ENCODE results near the gene GAL3ST2. TPM values are rescaled to one million over a fixed set of nuclear protein-coding genes. Genes with fewer than 3 reads are reported as not detected.
A peak's percentile ranks its signal among the peaks of the same experiment; 100 is the strongest.

Gene GAL3ST2
- total RNA-seq, 2 donors from 2014 or later = 0.49 to 2.2 TPM

DNA sequence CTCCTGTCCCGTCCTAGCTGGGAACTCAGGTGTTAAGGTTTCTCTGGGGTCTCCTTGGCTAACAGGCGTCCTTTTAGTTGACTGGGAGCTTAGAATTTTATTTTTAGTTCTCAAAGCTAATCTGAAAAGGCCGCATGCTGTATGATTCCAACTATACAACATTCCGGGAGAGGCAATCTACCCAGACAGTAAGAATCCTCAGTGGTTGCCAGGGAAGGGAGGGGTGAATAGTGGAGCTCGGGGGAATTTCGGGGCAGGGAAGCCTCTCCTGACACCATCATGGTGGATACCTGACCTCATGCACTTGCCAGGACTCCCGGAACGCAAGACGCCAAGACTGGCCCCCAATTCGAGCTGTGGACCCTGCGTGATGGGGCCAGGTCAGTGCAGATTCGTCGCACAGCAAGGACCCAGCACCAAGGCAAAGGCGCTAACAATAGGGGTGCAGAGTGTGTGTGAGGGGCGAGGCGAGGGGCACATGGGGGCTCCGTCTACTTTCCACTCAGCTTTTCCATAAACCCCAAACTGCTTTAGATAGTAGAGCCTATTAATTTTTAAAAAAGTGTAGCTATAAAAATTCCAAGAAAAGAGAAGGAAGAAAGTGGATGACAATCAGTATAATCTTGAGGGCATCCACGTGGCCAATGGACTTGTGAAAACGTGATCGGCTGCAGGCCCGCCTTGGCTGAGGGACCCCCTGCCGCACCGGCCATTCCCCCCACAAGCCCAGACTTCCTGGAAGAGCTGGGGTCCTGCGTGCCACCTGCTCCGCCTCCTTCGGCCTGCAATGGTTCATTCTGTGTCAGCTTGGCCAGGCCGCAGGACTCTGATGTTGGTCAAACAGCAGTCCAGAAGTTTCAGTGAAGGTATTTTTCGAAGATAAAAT lies 64.8 kb downstream of the GAL3ST2 start:
- Histone ChIP-seq H3K36me3 (no peaks in the 10 kb centered on the region), H3K4me1 (ENCODE audit: control insufficient read depth in 1 of 2, low read depth in 2 of 2) (peaks cover 4 to 9% of the 10 kb centered on the region in 2 donors), H3K27ac (no peak overlapping the region), H3K4me3 (no peak overlapping the region), H3K27me3 (replicated peaks; ENCODE audit: insufficient read depth) (no peaks in the 10 kb centered on the region), H3K9me3 (no peaks in the 10 kb centered on the region)
- DNase-seq (ENCODE audit: low spot score) (no peak), ATAC-seq (ENCODE audit: insufficient number of reproducible peaks, low FRiP score, low read depth) (no peak)
- TF ChIP-seq, protein P1, sequence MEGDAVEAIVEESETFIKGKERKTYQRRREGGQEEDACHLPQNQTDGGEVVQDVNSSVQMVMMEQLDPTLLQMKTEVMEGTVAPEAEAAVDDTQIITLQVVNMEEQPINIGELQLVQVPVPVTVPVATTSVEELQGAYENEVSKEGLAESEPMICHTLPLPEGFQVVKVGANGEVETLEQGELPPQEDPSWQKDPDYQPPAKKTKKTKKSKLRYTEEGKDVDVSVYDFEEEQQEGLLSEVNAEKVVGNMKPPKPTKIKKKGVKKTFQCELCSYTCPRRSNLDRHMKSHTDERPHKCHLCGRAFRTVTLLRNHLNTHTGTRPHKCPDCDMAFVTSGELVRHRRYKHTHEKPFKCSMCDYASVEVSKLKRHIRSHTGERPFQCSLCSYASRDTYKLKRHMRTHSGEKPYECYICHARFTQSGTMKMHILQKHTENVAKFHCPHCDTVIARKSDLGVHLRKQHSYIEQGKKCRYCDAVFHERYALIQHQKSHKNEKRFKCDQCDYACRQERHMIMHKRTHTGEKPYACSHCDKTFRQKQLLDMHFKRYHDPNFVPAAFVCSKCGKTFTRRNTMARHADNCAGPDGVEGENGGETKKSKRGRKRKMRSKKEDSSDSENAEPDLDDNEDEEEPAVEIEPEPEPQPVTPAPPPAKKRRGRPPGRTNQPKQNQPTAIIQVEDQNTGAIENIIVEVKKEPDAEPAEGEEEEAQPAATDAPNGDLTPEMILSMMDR (IDR thresholded peaks at IDR 0.05) = no peak

DNA sequence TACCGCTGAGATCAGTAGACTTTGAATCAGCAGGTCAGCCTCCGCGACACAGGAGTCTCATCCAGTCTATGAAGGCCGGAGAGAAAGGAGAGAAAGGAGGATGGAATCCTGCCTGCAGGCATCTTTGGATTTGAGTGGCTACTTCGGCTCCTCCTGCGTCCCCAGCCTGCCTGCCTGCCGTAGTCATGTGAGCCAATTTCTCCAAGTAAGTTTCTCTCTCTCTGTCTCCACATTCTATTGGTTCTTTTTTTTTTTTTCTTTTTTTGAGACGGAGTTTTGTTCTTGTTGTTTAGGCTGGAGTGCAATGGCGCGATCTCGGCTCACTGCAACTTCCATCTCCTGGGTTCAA lies 65.4 kb downstream of the GAL3ST2 start:
- DNase-seq (ENCODE audit: low spot score) (no peak), ATAC-seq (ENCODE audit: insufficient number of reproducible peaks, low FRiP score, low read depth) (no peak)
- Histone ChIP-seq H3K9me3 (no peaks in the 10 kb centered on the region), H3K36me3 (no peaks in the 10 kb centered on the region), H3K4me1 (ENCODE audit: control insufficient read depth in 1 of 2, low read depth in 2 of 2) (peaks cover 4 to 9% of the 10 kb centered on the region in 2 donors), H3K27ac (no peak overlapping the region), H3K27me3 (replicated peaks; ENCODE audit: insufficient read depth) (no peaks in the 10 kb centered on the region), H3K4me3 (no peak overlapping the region)
- TF ChIP-seq, protein P1 (IDR thresholded peaks at IDR 0.05) = no peak

DNA sequence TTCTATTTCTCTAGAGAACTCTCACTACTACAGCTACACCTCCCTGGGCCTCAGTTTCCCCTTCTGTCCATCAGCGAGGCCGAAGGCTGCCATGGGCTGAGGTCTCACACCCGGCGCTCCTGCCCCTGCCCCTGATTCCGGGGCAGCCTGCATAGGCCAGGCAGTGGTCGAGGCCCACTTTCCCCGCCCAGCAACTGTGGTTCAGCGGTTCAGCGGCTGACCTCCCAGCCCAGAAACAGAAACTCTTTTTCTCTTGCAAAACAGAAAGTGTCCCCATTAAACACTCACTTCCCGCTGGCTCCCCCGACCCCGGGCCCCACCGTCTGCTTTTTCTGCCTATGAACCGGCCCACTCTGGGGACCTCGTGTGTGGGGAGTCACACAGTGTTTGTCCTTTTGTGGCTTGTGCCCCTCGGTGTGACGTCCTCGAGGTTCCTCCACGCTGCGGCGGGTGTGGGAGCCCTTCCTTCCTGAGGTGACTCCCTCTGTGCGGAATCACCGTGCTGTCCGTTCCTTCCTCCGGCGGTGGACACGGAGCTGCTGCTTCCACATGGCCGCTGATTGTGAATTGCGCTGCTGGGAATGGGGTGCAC lies 66.1 kb downstream of the GAL3ST2 start:
- H3K36me3 ChIP-seq = no peaks in the 10 kb centered on the region
- H3K4me1 ChIP-seq (ENCODE audit: control insufficient read depth in 1 of 2, low read depth in 2 of 2) = peaks cover 4 to 9% of the 10 kb centered on the region in 2 donors
- H3K27ac ChIP-seq = peak overlapping the region; percentile 17 to 28
- DNase-seq (ENCODE audit: low spot score) = no peak
- H3K9me3 ChIP-seq = no peaks in the 10 kb centered on the region
- H3K27me3 ChIP-seq (replicated peaks; ENCODE audit: insufficient read depth) = no peaks in the 10 kb centered on the region
- no peak for ATAC-seq (ENCODE audit: insufficient number of reproducible peaks, low FRiP score, low read depth)
- peak overlapping the region; percentile 71 for H3K4me3 ChIP-seq
- TF ChIP-seq, protein P1 (IDR thresholded peaks at IDR 0.05) = no peak

DNA sequence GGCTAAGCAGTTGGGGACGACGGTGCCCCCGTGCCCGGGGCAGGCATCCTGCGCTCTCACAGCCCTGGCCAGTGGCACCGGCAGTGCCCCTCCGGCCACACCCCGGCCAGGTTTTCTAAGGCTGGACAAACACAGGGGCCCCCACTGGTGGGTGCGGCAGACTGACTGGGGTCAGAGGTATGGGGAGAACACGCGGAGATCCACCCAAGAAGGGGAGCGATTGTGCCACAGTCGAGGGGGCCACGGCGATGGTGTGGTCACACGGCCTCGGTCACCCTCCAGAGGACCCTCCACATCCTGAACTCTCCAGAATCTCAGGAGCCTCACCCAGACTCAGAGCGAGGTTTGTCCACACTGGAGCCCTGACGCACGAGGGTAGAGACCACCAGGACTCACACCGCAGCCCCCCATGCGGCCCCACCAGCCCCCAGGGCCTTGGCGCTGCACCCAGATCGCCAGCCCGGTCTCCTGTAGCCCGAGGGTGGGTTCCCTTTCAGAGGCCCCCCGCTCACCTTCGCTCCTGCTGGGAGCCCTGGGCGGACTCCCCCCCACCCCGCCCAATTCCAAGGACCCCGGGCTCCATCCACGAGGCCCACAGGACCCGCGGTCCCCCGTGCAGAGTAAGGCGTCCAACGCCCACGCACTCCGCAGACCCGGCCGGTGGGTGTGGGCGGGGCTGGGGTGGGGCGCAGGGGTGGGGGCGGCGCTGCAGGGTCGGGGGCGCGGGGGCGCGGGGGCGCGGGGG lies 66.9 kb downstream of the GAL3ST2 start:
- Histone ChIP-seq H3K27ac (peak overlapping the region; percentile 17 to 28), H3K9me3 (no peaks in the 10 kb centered on the region), H3K36me3 (no peaks in the 10 kb centered on the region), H3K27me3 (replicated peaks; ENCODE audit: insufficient read depth) (no peaks in the 10 kb centered on the region), H3K4me1 (ENCODE audit: control insufficient read depth in 1 of 2, low read depth in 2 of 2) (peaks cover 4 to 9% of the 10 kb centered on the region in 2 donors), H3K4me3 (peak overlapping the region; percentile 71)
- no peak for DNase-seq (ENCODE audit: low spot score)
- ATAC-seq (ENCODE audit: insufficient number of reproducible peaks, low FRiP score, low read depth) = no peak
- TF ChIP-seq, protein P1 (IDR thresholded peaks at IDR 0.05) = no peak

All from thoracic aorta (tissue), 2 donors.